NCI-H526 treated with DMSO at 0.1 percent for 48 hours (cell line): ENCODE measurements around the gene EPHB6.

ENCODE experiments used
- DNase-seq: peaks from one replicate; lab custom pipeline; 2025; lab: John Stamatoyannopoulos, UW

The EPHB6 gene, protein sequence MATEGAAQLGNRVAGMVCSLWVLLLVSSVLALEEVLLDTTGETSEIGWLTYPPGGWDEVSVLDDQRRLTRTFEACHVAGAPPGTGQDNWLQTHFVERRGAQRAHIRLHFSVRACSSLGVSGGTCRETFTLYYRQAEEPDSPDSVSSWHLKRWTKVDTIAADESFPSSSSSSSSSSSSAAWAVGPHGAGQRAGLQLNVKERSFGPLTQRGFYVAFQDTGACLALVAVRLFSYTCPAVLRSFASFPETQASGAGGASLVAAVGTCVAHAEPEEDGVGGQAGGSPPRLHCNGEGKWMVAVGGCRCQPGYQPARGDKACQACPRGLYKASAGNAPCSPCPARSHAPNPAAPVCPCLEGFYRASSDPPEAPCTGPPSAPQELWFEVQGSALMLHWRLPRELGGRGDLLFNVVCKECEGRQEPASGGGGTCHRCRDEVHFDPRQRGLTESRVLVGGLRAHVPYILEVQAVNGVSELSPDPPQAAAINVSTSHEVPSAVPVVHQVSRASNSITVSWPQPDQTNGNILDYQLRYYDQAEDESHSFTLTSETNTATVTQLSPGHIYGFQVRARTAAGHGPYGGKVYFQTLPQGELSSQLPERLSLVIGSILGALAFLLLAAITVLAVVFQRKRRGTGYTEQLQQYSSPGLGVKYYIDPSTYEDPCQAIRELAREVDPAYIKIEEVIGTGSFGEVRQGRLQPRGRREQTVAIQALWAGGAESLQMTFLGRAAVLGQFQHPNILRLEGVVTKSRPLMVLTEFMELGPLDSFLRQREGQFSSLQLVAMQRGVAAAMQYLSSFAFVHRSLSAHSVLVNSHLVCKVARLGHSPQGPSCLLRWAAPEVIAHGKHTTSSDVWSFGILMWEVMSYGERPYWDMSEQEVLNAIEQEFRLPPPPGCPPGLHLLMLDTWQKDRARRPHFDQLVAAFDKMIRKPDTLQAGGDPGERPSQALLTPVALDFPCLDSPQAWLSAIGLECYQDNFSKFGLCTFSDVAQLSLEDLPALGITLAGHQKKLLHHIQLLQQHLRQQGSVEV

DNA sequence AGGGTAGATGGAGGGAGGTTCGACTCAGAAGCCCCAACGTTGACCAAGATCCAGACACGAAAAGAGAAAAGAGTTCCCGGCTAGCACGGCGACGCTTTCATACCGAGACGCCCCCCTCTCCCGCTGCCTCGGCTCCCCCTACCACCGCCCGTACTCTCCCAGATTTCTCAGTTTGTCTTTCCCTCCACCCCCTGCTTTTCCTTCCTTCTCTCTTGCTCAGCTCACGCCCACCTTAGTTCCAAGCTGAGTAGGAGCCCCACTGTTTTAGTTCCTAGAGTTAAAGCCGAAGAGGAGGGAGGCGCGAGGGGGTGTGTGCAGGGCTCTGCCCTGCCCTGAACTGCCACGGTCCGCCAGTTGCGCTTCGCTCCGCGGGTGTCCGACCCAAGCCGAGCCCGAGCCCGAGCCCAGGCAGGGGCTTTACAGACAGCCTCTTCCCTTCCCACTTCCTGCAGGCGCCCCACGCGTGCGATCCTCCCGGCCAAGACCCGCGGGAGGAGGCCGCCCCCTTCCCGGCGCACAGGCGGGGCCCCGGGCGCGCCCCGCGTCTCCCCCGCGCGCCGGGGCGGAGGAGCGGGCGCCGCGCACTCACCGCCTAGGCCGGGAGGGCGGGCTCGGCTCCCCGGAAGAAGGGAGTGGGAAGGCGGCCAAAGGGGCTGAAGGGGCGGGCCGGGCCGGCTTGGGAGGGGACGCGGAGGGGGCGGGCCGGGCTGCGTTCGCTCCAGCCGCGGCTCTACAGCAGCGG lies at the start of gene EPHB6:
Gene EPHB6, plus strand, starts transcription at position 705 of the 742 bp plus-strand sequence. CDS start 8,152 bp downstream, outside the sequence.
- peak; percentile 28 for DNase-seq

DNA sequence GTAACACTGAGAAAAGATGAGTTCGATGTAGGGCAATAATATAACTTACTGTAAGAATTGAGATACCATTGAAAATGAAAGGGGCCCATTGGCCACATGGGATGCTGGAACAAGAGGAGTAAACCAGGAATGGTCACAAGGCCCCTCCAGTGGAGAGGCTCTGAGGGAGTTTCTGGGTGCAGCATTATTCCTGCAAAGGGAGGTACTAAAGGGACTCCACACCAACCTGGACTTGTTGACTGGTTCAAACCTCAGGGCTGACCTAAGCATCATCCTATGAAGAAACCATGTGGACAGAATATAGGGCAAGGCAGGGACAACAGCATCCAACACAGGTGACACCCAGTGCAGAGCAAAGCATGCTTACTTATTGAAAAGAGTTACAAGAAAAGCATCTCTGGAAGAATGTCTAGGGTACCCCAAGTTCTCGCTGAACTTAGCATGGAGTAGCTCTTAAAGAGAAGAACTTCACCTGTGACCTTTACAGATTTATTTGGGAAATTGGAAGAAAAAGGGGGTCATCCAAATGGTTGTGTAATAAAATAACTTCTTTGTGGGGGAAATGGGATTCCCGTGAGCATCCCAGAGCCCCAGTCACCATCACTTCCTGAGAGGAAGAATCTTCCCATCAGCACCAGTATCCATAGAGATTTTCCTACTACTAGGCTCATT lies 49.4 kb upstream of the EPHB6 start:
- DNase-seq = no peak

DNA sequence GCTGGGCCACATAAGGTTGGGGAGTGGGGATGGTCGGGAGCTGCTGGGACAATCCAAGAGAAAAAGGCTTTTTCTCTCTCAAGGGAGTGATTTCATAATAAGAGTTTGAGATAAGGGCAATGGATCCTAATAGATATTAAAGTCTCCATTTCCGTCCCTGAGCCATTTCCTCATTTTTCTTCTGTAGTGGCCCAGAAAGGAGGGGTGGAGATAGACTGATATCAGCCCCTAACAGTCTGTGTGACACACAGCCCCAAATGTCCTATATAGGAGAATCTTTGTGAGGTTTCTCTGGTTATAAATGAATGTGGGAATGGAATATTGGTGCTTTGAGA lies 48.9 kb upstream of the EPHB6 start:
- no peak for DNase-seq

DNA sequence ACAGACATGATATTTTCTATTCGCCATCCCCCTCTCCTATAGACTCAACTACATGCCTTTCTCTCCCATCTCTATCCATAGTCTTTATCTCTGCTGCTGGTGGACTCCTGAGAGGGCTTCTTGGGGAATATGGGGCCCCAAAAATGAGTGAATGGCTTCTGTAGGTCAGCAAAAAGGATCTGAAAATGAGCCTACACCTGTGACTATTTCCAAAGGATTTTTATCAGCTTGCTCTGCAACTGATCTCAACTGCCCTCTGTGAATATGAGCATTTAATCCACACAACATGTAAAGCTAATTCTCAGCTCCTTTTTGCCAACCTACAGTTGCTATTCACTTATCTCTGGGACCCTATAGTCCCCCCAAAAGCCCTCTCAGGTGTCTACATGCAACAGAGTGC lies 47.9 kb upstream of the EPHB6 start:
- no peak for DNase-seq

DNA sequence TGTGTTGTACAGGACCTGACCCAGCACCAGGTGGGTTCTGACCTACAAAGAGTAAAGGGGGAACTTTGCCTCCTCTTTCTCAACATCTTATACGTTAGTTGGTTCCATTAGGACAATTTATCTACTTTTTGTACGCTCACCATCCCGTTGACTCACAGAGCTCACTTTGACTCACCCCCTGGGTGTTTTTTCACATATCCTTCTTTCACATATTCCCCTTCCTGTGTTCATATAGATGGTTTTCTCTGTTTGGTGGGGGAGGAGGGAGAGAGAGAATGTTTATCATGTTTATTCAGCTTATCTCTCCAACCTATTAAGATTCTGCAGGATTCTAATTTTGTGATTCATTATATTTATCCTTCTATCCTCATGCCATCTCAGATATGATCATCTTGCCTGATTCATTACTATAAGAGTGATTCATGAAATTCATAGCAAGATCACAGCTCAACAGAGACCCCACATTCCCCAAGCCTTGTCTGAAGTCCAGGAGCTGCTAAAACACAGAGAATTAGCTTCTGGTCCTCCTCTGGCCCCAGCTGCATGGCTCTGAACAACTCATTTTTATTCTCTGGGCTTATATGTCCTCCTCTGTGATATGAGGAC lies 46.9 kb upstream of the EPHB6 start:
- DNase-seq = no peak

DNA sequence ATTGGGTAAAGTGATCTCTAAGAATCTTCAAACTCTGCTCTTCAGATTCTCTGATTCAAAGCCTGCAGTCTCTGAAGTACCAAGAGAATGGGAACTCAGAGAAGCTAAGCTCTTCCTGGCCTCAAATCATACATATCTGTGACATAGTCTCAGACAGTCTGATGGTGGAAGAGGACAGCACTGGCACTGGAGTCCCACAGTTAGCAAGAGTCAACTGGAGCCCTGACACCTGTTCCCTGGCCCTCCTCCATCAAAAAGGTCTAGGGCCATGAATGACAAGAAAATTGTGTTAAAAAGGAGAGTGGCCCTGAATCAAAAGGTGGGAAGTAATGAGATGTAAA lies 46.4 kb upstream of the EPHB6 start:
- no peak for DNase-seq

DNA sequence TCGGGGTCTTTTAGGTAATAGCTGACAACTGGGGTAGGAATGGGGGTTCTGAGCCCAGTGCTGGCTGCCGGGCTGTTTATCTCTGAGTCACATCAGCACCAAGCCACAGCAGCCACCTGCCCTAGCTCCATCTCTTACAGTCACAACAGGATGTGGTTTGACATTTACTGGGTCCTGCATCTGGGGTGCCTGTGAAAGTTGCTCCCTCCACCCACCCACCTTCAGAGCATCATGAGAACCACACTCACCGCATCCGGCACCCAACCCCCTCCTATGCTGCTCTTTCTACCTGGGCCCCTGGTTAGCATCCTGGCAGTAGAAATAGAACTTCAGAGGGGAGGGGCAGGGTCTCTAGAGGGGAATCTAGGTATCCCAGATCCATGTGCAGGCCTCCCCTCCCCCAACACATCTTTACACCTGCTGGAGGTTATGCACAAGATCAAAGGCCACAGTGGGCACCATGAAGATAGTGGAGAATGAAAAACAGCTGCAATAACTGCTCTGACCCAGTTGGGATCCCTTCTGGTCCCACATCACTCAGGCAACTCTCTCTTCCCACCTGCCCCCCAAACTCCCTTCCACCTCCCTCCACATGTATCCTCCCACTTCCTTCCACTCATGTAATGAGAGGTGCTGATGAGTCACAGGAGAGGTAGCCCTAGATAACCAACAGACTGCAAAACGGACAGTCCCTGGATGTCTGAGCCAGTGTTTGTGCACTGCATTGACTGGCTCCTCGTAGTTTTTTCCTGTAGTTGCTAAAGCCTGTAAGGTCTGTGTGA lies 45.9 kb upstream of the EPHB6 start:
- no peak for DNase-seq

DNA sequence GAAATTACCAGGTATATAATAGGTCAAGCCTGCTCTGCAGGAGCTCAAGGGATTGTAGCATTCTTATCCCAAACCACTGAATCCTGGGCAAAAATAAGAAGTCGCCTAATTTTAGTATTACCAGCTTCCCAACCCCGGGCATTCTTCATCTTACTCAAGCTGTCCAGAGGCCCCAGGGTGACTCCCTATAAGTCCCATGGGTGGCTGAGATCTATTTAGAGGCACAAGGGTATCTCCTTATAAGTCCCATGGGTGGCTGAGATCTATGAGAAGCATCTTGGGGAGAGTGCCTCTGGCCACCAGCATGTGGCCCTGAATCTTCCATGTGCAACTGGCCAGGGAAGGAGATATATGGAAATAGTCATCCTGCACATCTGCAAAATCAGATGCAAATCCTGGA lies 45.2 kb upstream of the EPHB6 start:
- DNase-seq = no peak

DNA sequence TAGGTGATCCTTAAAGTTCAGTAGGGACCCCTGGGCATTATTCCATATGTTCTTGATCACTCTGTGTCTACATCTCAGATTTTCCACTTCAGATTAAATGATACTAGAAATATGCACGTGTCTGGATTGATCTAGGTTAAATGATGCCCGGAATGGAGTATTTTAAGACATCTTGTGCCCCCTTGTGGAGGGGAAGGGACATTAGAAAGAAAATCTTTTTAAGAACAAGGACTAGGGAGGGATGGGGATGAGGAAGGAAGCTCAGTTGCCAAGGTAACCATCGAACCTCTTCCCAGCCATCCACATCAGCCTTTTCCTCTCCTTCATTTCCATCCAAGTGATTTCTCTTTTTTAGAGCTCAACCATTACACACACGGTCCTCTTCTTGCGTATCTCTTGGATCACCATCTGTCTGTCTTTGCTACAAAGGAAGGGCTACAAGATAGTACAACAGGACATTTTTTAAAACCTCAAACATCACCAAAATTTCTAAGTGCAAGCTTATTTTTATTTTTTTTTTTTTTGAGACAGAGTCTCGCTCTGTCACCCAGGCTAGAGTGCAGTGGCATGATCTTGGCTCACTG lies 43.6 kb upstream of the EPHB6 start:
- DNase-seq = peak; percentile 45

DNA sequence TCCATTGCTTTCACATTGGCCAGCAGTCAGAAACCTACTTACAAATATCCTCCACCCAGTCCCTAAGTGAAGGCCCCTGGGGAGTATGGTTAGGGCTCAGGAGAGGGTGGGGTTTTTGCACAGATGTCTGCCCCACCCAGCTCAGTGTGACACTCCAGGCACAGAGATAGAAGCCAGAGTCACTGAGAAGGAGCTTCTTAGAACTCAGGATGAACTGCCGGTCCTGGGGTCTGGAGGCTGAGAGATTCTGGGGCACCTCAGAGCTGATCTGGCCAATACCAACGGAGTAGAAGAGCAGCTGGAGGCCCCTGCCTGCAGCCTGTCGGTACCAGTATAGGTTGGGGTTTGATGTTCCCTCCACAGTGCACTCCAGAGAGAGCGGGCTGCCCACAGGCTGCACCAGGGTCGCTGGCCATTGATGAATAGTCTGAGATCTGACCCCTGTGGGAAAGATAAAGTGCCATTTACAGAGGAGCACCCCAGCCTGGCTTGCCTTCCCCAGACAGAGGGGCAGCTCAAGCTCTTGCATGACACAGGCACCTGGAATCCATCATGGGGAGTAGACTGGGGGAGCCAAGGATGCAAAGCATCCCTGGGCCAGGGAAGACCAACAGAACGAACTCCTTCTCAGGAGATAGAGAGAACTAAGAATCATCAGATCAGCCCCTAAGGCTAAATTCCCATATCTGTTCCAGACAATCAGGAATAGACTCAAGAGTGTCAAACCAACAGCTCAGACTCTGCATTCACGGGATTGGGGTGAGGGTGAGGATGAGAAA lies 42.2 kb upstream of the EPHB6 start:
- no peak for DNase-seq

DNA sequence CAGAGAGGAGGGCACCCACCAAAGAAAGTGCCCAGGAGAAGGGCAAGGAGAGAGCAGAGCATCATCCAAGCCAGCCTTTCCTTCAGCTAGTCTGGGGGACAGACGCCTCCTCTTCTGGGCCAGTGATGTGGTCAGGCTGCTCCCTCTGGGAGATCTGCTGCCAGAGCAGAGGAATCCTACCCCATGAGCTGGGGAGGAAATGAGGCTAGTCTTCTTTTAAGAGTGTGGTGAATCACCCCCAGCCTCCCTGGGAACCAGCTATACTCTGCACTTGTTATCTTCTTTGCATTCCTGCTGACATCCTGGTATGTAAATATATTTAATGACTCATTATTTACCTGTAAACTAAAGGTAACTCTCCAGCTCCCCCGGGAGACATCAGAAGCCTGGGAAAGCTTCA lies 41.6 kb upstream of the EPHB6 start:
- peak; percentile 31 for DNase-seq

DNA sequence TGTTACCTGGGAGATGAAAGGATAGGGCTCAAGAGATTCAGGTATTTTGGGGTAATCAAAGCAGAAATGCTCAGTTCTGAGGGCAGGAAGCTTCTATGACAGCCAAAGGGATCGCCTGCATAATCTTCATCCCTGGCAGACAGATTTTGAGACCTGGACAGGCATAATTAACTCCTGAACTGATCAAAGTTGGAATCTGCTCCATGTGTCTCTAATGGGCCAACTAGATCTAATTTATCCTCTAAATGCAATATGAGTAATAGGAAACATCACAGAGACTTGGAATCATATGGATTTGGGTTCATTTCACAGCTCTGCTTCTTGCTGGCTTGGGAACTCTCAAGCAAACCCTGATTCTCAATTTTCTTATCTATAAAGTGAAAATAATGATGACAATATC lies 41.2 kb upstream of the EPHB6 start:
- DNase-seq = no peak

DNA sequence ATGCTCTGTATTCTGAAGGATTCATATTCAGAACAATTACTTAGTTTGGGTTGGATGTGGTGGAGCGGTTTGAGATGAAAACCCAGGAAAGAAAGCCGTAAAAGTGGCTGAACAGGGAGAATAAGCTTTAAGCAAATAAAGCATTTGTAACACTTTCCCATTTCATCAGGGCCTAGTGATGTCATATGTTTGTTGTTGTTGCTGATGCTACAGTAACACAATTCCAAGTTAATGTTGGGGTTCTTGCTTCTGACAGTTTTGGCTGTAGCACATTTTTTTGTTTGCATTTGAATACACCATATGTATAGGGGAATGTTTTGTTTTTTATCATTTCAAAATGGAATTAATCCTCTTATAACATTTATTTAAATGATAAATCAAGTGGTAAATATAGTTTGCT lies 40.4 kb upstream of the EPHB6 start:
- no peak for DNase-seq

DNA sequence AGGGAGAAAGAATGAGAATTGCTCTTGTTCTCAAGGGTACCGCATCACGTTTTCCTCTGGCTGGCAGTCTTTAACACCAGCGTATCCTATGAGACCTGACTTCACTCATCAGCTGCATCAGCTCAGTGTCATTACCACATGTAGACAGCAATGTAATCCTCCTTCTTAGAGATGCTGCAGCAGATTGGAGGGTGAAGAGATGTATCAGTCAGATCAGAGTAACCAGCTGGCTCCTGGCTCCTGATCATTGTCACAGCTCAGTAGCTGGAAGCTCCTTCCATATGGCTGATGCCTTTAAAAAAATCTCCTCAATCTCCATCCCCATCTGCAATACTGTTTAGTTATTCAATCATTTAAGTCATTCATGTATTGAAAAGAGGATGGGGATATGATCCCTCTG lies 39.7 kb upstream of the EPHB6 start:
- no peak for DNase-seq

DNA sequence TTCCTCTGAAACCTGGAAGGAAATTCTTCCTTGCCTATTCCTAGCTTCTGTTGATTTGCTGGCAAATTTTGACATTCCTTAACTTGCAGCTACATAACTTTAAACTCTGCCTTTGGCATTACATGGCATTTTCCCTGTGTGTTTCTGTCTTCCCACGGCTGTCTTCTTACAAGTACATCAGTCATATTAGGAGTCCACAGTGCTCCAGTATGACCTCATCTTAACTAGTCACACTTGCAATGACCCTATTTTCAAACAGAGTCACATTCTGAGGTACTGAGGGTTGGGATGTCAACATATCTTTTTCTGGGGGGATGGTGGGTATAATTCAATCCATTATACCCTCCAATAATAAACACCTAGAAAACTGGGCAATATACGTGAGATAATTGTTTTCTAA lies 37.4 kb upstream of the EPHB6 start:
- DNase-seq = no peak

DNA sequence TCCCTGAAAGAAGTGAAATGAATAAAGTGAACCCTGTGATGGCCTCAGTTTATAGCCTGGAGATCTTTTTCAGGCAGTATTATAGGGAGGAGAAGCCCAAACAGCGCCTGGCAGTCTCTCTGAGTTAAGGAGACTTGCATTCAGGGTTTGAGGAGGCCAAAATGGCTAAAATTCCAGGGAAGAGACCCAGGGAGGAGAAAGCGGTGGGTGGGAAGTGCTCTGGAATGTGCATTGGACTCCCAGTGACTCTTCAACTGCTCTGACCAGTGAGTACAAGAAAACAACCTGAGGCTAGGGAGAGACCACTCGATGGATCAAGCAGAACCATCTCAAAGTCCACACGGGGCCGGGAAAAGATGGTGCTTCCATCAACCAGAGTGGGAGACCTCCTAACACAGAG lies 35.3 kb upstream of the EPHB6 start:
- no peak for DNase-seq

DNA sequence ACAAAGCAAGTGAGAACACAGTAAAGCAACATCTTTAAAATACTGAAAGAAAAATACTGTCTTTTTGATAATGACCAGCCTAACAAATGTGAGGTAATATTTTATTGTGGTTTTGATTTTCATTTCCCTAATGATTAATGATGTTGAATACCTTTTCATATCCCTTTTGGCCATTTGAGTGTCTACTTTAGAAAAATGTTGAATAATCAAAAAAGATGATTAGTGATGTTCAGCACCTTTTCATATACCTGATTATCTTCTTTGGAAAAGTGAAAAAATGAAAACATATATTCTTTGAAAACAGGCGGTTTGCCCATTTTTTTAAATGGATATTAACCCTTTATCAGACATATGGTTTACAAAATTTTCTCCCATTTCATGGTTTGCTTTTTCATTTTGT lies 32.2 kb upstream of the EPHB6 start:
- DNase-seq = no peak

DNA sequence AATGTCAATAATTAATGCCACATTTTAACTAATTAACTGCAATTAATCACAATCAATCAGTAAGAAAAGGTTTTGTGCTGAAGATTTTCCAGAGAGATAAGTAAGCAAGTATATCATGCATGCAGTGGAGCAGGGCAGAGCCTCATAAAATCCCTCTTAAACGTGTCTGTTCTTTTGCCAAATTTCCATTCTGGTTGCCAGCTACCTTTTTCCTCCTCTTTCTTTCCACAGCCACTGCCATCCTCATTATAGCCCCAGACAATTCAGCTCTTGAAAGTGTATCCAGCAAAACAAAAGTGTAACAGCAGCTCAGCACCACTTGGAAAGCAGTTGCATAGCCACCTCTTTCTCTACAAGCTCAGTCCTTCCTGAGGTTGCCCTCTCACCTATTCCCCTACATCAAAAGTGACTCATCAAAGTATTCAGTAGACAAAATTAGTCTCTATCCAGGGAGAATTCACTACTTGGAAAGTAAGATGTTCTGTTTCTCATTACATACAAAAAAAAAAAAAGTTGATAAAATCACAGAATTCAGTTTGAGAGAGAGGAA lies 26.9 kb upstream of the EPHB6 start:
- DNase-seq = no peak

DNA sequence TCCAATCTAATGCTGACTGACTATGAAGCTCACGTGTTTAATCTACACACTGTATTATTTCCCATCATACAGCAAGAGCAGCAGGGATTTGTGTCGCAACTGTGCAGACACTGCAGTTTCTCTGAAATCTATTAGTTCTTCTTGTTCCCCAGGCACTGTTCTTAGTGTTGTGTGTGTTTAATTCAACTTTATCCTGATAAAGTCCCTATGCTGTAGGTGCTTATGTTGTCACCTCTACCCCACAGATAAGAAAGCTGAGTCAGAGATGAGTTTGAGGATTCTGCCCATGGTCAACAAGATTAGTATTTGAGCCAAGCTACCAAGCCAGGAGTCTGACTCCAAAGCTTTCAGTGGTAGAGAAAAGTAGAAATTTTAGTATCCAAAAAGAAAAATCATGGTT lies 22.5 kb upstream of the EPHB6 start:
- no peak for DNase-seq
